GM12873 (cell line): ENCODE data around the gene U2AF1L4.

Source experiments
- CTCF ChIP-seq: IDR thresholded peaks from 2 replicates; pipeline ENCODE4 v1.5.1; 2012; ENCODE audit warnings: low read depth, mild to moderate bottlenecking, moderate library complexity, low read length, control low read depth; ENCODE audit not compliant: insufficient read depth; ENCODE audit errors: missing control alignments

Gene U2AF1L4

GRCh38 chr19:35713506-35713850, 31.7 kb downstream of the U2AF1L4 start:
- TF ChIP-seq CTCF: no peak

- no peak for TF ChIP-seq CTCF
Observed at GRCh38 chr19:35712567-35713505, 32.4 kb downstream of the U2AF1L4 start.

GRCh38 chr19:35710784-35711723, 34.2 kb downstream of the U2AF1L4 start:
- TF ChIP-seq CTCF: no peak

GRCh38 chr19:35708391-35708790, 36.8 kb downstream of the U2AF1L4 start:
- TF ChIP-seq CTCF: no peak

GRCh38 chr19:35704218-35704617, 41.0 kb downstream of the U2AF1L4 start, which contains the start of gene ZBTB32:
TSS of gene ZBTB32 (plus strand) at chr19:35704558. CDS start at chr19:35714627, 10,069 bp downstream.
- no peak for TF ChIP-seq CTCF

GRCh38 chr19:35703343-35703742, 41.9 kb downstream of the U2AF1L4 start:
- TF ChIP-seq CTCF: no peak
